Neural cell (in vitro differentiated cells): ENCODE measurements around the gene CDK15. TPM values are rescaled to one million over a fixed set of nuclear protein-coding genes. Genes with fewer than 3 reads are reported as not detected.

Experiments used
- H2AFZ ChIP-seq: fragments of 200-600, 300-800 bp; sonication (generic), shearing (Covaris generic); 2 replicates; pipeline ENCODE4 v1.6.0; 2014; ENCODE audit warnings: low read depth, mild to moderate bottlenecking, antibody characterized with exemption, low read length, moderate library complexity
- H3F3A ChIP-seq: fragments of 200-600 bp; shearing (Covaris generic); 2 replicates; pipeline ENCODE4 v1.6.1; 2016; ENCODE audit warnings: mild to moderate bottlenecking, moderate library complexity, mixed read lengths, antibody characterized with exemption, low read length; ENCODE audit not compliant: insufficient read depth, poor library complexity, severe bottlenecking
- H3K27ac ChIP-seq: fragments of 200-600, 300-800 bp; sonication (generic), shearing (Covaris generic); 2 replicates; pipeline ENCODE4 v1.5.1; 2014; ENCODE audit warnings: mild to moderate bottlenecking, low read length, moderate library complexity
- H3K27me3 ChIP-seq: fragments of 300-800, 200-600 bp; sonication (generic), shearing (Covaris generic); 2 replicates; pipeline ENCODE4 v1.6.0; 2014; ENCODE audit warnings: mild to moderate bottlenecking, low read depth, low read length, moderate library complexity; ENCODE audit not compliant: insufficient read depth
- H3K36me3 ChIP-seq: fragments of 300-800, 200-600 bp; sonication (generic), shearing (Covaris generic); 2 replicates; pipeline ENCODE4 v1.5.1; 2014; ENCODE audit warnings: mild to moderate bottlenecking, antibody characterized with exemption, low read length, moderate library complexity; ENCODE audit not compliant: insufficient read depth
- H3K4me2 ChIP-seq: fragments of 300-800, 200-600 bp; sonication (generic), shearing (Covaris generic); 2 replicates; pipeline ENCODE4 v1.6.0; 2014; ENCODE audit warnings: mild to moderate bottlenecking, low read length
- H3K4me3 ChIP-seq: fragments of 300-800, 200-600 bp; sonication (generic), shearing (Covaris generic); 2 replicates; pipeline ENCODE4 v1.5.1; 2014; ENCODE audit warnings: mild to moderate bottlenecking, low read length, moderate library complexity
- H3K79me2 ChIP-seq: fragments of 200-600 bp; shearing (Covaris generic); replicated peaks from 2 replicates; pipeline ENCODE4 v1.6.0; 2014; ENCODE audit warnings: mild to moderate bottlenecking, low read length, moderate library complexity; ENCODE audit not compliant: insufficient read depth
- H3K9ac ChIP-seq: fragments of 300-800, 200-600 bp; sonication (generic), shearing (Covaris generic); 2 replicates; pipeline ENCODE4 v1.6.1; 2016; ENCODE audit warnings: mild to moderate bottlenecking, low read length, mixed read lengths
- H3K9me2 ChIP-seq: fragments of 200-600 bp; shearing (Covaris generic); 2 replicates; pipeline ENCODE4 v1.6.1; 2016; ENCODE audit warnings: mild to moderate bottlenecking, low read length, mixed read lengths; ENCODE audit not compliant: insufficient read depth
- H3K9me3 ChIP-seq: fragments of 200-600, 300-800 bp; sonication (generic), shearing (Covaris generic); 2 replicates; pipeline ENCODE4 v1.6.1; 2016; ENCODE audit warnings: mild to moderate bottlenecking, mixed run types, low read length, moderate library complexity, mixed read lengths
- H4K20me1 ChIP-seq: fragments of 200-600 bp; shearing (Covaris generic); 2 replicates; pipeline ENCODE4 v1.6.1; 2016; ENCODE audit warnings: mild to moderate bottlenecking, mixed run types; ENCODE audit not compliant: insufficient read depth
- EP300 ChIP-seq: fragments of 450-650 bp; conservative IDR thresholded peaks from 2 replicates; pipeline ENCODE4 v1.6.1; 2014; ENCODE audit warnings: antibody characterized with exemption, mild to moderate bottlenecking, moderate library complexity; ENCODE audit not compliant: poor library complexity, severe bottlenecking
- EZH2 ChIP-seq: fragments of 200-600, 300-800 bp; shearing (Covaris generic), sonication (generic); IDR thresholded peaks from 2 replicates; pipeline ENCODE4 v1.6.1; 2014; ENCODE audit warnings: antibody characterized with exemption, low read length, borderline replicate concordance, mild to moderate bottlenecking; ENCODE audit not compliant: insufficient read depth, poor library complexity, severe bottlenecking
- MXI1 ChIP-seq: fragments of 450-650 bp; conservative IDR thresholded peaks from 2 replicates; pipeline ENCODE4 v1.6.1; 2014; ENCODE audit warnings: antibody characterized with exemption, mild to moderate bottlenecking; ENCODE audit not compliant: poor library complexity, severe bottlenecking
- POLR2AphosphoS5 ChIP-seq: IDR thresholded peaks from 2 replicates; pipeline ENCODE4 v1.6.1; 2012
- REST ChIP-seq: IDR thresholded peaks from 2 replicates; pipeline ENCODE4 v1.6.1; 2012; ENCODE audit warnings: borderline replicate concordance
- SMC3 ChIP-seq: fragments of 450-650 bp; conservative IDR thresholded peaks from 2 replicates; pipeline ENCODE4 v1.6.1; 2014; ENCODE audit warnings: antibody characterized with exemption, mild to moderate bottlenecking, moderate library complexity; ENCODE audit not compliant: poor library complexity
- TAF1 ChIP-seq: IDR thresholded peaks from 2 replicates; pipeline ENCODE4 v1.6.1; 2012; ENCODE audit warnings: low read depth
- polyA plus RNA-seq: library from polyadenylated mRNA; depleted of rRNA; stranded (reverse); fragments of >200 nt; gene quantifications from 2 replicates; pipeline ENCODE4 v1.2.3, GENCODE V29; 2014
- TF ChIP-seq, protein P1 (sequence below): fragments of 450-650 bp; IDR thresholded peaks from 2 replicates; pipeline ENCODE4 v1.5.1; 2014; ENCODE audit warnings: antibody characterized with exemption, mild to moderate bottlenecking, moderate library complexity; ENCODE audit not compliant: poor library complexity, severe bottlenecking

CDK15 gene
- polyA plus RNA-seq, 1 donor from 2014 or later = 0.09 TPM

GRCh38 chr2:201769666-201770373 is 36.5 kb upstream of the CDK15 start:
- H4K20me1 ChIP-seq = no peaks in the 10 kb centered on the region

GRCh38 chr2:201773990-201774389 is 32.3 kb upstream of the CDK15 start:
- H3K4me3 ChIP-seq = no peak overlapping the region

More at GRCh38 chr2:201769666-201770373, 36.5 kb upstream of the CDK15 start:
- H3K9me3 ChIP-seq = no peaks in the 10 kb centered on the region
- no peak for TF ChIP-seq SMC3
- TF ChIP-seq POLR2AphosphoS5 = no peak
- no peak for TF ChIP-seq MXI1
- H3K27ac ChIP-seq = no peak overlapping the region
- H3K9me2 ChIP-seq = no peaks in the 10 kb centered on the region
- H3K79me2 ChIP-seq = peaks cover 18% of the 10 kb centered on the region
- no peaks in the 10 kb centered on the region for H3K36me3 ChIP-seq
- H3K27me3 ChIP-seq = no peaks in the 10 kb centered on the region
- no peak overlapping the region for H3K9ac ChIP-seq
- no peak overlapping the region for H2AFZ ChIP-seq
- H3K4me3 ChIP-seq = no peak overlapping the region
- no peaks in the 10 kb centered on the region for H3F3A ChIP-seq
- no peak overlapping the region for H3K4me2 ChIP-seq

More at GRCh38 chr2:201773990-201774389, 32.3 kb upstream of the CDK15 start:
- Histone ChIP-seq H3K79me2 (peaks cover 48% of the 10 kb centered on the region), H3K36me3 (no peaks in the 10 kb centered on the region), H3K27ac (no peak overlapping the region), H3K9ac (no peak overlapping the region), H2AFZ (no peak overlapping the region), H3K9me2 (no peaks in the 10 kb centered on the region), H3K27me3 (no peaks in the 10 kb centered on the region), H4K20me1 (no peaks in the 10 kb centered on the region), H3F3A (no peaks in the 10 kb centered on the region), H3K4me2 (no peak overlapping the region), H3K9me3 (no peaks in the 10 kb centered on the region)
- TF ChIP-seq EP300 (no peak), TAF1 (no peak), SMC3 (no peak), POLR2AphosphoS5 (no peak), EZH2 (no peak), REST (no peak)
- TF ChIP-seq, protein P1, sequence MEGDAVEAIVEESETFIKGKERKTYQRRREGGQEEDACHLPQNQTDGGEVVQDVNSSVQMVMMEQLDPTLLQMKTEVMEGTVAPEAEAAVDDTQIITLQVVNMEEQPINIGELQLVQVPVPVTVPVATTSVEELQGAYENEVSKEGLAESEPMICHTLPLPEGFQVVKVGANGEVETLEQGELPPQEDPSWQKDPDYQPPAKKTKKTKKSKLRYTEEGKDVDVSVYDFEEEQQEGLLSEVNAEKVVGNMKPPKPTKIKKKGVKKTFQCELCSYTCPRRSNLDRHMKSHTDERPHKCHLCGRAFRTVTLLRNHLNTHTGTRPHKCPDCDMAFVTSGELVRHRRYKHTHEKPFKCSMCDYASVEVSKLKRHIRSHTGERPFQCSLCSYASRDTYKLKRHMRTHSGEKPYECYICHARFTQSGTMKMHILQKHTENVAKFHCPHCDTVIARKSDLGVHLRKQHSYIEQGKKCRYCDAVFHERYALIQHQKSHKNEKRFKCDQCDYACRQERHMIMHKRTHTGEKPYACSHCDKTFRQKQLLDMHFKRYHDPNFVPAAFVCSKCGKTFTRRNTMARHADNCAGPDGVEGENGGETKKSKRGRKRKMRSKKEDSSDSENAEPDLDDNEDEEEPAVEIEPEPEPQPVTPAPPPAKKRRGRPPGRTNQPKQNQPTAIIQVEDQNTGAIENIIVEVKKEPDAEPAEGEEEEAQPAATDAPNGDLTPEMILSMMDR = no peak
